EH (cell line): ENCODE measurements around the gene NEK5.
A peak's percentile ranks its signal among the peaks of the same experiment; 100 is the strongest.

Experiments used
- DNase-seq: peaks from one replicate; pipeline ENCODE4 v3.0.0-alpha.2; 2015; ENCODE audit warnings: low read depth

The NEK5 gene

DNA sequence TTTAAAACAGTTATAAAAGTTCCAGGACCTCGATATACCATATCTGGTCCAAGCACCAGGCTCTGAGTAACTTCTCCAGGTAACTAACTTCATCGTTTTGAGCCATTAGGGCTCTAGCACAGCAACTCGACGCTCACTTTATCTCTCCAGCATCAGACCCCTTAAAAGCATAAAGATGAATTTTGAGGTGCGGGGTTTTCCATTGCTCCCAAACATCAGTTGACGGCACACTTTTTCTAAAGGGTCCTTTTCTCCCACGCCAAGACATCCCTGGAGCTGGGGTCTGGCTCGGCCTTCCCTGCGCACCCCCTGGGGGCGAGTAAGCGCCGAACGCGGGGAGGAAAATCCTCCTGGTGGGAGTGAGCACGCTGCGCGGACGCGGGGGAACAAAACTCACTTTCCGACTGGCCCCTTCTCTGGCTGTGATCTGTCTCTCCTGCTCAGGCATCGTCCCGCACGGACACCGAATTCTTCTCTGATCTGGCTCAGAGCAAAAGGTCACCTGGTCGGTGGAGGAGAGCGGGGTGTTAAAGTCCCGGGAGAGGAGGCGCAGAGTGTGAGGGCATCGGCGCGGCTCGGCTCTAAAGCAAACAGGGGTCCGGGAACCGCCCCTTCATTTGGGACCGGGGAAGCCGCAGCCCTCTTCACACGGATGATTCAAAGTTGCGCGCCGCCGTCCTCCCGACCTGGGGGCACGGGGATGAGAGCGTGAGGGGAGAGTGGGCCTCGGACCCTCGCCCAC is 117.8 kb downstream of the NEK5 start, which contains the start of gene ATP7B:
Gene ATP7B (minus strand): TSS at position 561 of the 742 bp plus-strand sequence. CDS start 113 bp downstream, at position 448.
- DNase-seq, result peak; percentile 19

DNA sequence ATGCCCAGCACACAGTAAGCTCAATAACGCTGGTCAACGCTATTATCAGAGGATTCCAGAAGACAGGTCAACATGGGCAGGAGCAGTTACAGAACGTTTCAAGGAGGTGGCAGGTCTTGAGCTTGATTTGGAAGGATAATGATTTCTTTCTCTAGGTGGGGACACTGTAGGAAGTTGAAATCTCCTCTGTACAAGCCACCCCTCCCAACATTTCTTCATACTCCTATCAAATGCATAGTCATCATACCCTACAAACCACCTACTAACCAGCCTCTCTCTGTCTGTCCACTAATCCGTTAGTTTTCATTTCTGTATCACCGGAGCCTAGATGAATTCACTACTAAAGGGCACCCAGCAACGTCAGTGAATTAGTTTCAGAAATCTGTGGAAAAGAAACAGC is 118.9 kb downstream of the NEK5 start:
- DNase-seq, result no peak

GRCh38 chr13:52006523-52007245 is 122.2 kb downstream of the NEK5 start:
- no peak for DNase-seq

DNA sequence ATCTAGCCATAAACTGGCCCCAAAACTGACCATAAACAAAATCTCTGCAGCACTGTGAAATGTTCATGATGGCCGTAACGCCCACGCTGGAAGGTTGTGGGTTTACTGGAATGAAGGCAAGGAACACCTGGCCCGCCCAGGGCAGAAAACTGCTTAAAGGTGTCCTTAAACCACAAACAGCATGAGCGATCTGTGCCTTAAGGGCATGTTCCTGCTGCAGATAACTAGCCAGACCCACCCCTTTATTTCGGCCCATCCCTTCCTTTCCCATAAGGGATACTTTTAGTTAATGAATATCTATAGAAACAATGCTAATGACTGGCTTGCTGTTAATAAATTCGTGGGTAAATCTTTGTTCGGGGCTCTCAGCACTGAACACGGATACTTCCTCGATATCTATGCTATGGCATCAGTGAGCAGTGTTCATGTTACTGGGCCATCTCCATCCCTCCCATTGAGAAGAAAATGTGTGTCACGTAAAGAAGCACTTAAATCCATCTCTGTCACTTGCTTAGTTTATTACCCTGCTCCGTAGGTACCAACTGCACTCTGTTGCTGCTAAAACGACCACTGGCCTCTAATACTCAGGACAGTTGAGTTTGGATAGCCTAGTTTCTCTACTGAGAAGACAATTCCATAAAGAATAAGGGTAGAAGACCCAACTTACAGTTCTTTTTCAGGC is 122.9 kb downstream of the NEK5 start:
- DNase-seq, result no peak

DNA sequence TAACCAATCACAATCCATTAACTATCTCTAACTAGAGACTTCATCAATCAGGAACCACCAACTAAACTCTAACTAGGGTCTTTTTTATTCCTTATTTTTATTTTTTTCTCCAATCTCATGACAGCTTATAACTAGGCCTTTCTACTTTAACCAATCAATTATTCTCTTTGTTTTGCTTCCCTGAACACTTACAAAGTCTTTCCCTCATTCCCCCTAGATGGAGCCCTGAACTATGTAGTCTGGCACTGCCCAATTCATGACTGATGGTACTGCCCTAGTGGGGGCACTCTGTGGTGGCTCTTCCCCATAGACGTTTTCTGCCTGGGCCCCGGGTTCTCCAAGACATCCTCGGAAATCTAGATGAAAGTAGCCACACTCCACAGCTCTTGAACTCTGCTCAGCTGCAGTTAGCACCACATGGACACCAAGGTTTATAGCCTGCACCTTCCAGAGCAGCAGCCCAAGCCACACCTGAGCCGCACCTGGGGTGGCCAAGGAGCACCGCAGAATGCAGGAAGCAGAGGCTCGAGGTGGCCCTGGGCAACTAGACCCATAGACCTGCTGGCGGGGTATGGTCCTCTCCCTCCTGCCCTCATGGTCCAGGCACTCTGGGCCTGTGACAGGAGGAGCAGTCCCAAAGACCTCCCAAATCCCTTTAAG is 124.2 kb downstream of the NEK5 start:
- DNase-seq, result no peak

- DNase-seq, result no peak
Observed at GRCh38 chr13:52003541-52003940, 125.3 kb downstream of the NEK5 start.

- DNase-seq, result no peak
Observed at GRCh38 chr13:52002361-52002760, 126.5 kb downstream of the NEK5 start.

DNA sequence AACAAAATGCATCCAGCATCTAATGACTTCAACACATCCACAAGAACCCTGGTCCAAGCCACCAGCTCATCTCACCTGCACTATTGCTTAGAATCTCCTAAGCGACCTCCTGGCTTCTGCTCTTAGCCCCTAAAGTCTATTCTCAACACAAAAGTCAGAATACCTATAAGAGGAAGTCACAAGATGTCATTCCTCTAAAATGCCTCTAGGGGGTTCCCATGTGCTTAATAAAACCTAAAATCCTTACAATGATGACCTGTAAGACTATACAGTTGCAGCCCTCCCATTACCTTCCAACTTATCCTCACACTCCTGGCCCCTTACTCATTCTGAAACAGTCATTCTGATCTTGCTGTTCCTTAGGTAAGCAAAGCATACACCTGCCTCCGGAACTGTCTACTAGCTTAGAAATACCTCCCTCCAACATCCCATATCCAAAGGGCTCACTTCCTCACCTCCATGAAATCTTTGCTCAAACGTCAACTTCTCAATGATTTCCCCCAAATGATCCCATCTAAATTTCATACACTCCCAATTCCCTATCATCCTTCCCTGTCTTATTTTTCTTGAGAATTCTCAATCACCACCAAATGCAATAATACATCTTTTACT is 127.6 kb downstream of the NEK5 start:
- DNase-seq, result peak; percentile 53

- no peak for DNase-seq
Observed at GRCh38 chr13:51999921-52000320, 129.0 kb downstream of the NEK5 start.

- DNase-seq, result no peak
Observed at GRCh38 chr13:51999510-51999911, 129.4 kb downstream of the NEK5 start.

- no peak for DNase-seq
Observed at GRCh38 chr13:51998723-51999509, 130.0 kb downstream of the NEK5 start.

DNA sequence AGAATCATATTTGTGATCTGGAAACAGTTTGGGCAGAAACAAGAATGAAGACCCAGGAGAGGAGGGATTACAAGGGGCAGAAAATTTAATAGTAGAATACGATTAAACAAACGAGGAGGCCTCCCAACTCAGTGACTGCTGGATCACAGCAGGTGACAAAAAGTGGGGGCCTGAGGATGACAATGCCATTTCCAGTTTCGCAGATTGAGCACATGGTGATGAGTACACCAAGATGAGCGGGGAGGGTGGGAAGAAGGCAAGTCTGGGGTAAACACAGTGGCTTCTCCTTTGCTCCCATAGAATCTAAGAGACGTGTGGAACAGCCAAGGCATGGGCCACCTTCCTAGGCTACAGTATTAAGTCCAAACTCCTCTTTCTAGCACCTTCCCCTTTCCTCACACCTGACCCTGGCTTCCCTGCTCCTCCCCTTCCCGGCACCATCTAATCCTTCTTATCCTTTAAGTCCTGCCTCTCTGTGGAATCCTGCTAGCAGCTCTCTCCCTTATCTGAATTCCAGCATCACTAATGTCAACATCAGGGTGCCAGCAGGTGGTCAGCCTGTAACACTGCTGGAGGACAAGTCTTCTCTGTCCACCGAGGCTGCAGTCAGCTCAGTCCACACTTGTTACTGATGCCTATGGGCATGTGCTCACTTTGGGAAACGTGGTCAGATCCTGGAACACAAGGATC is 131.1 kb downstream of the NEK5 start:
- DNase-seq, result no peak

GRCh38 chr13:51997186-51997585 is 131.7 kb downstream of the NEK5 start:
- DNase-seq, result no peak

DNA sequence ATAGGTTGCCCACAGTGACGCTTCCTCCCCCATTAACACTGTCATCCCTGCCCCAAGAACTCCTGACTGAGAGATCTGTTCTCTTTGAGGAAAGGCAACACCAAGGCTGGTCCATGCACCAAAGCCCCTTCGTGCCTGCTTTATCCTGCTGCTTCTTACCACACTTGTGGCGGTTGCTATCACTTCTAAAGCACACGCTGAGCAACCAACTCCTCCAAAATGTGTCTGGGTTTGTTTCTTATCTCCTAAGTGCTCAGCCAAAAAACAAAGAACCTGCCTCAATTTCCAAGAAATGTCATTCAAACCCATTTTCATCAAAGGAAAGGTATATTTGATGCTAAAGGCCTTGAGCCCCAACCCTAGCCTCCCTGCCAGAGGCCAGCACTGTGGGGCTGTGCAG is 132.2 kb downstream of the NEK5 start:
- no peak for DNase-seq

GRCh38 chr13:51995677-51996551 is 133.0 kb downstream of the NEK5 start:
- DNase-seq, result no peak

- DNase-seq, result no peak
Observed at GRCh38 chr13:51993713-51994112, 135.2 kb downstream of the NEK5 start.

DNA sequence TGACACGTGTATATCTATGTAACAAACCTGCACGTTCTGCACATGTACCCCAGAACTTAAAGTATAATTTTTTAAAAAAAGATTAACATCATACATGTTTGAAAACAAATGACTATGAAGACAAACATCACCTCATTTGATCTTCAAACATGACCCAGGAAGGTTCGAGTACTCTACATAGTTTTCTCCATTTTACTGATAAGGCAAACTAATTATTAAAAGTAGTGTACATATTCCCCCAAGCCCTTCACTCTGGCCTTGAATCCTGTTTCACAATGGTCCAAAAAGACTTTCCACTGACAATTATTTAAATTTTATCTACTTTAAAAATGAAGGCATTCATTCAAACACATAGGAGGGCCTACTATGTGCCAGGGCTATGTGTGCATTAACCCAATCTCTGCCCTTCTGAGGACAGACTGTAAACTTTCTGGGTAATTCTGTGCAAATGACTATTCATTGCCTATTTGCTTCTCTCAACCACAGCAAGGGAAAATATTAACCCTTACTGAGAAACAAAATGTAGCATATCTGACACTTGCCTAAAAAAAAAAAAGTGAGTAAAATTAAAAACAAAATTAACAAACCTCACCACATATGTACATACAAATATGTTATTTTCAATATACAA is 139.8 kb downstream of the NEK5 start:
- DNase-seq, result no peak
